ENCODE data around the gene DBNDD1. TPM values are rescaled to one million over a fixed set of nuclear protein-coding genes. Genes with fewer than 3 reads are reported as not detected.

The DBNDD1 gene
- total RNA-seq, 2 experiments from 2014 or later: not detected

Other genes with a start within 250 kb of the DBNDD1 start
- gene FANCA, start 202.8 kb downstream of the DBNDD1 start, total RNA-seq: 100 to 1,000 TPM; 135 to 202 TPM
- under 1 TPM; 0.44 to 0.80 TPM for gene SPIRE2, start 191.0 kb downstream of the DBNDD1 start, total RNA-seq
- 100 to 1,000 TPM; 181 to 216 TPM for gene TCF25, start 145.9 kb downstream of the DBNDD1 start, total RNA-seq
- 1 to 10 TPM; 2.6 to 4.1 TPM for gene MC1R, start 100.6 kb downstream of the DBNDD1 start, total RNA-seq
- gene TUBB3, start 96.1 kb downstream of the DBNDD1 start, total RNA-seq: 1 to 10 TPM; 3.6 to 5.0 TPM
- gene DEF8, start 70.7 kb downstream of the DBNDD1 start, total RNA-seq: 10 to 100 TPM; 26.7 to 27.7 TPM
- not detected for gene PRDM7, start 57.9 kb upstream of the DBNDD1 start, total RNA-seq